ENCODE results near the gene INF2.
A peak's percentile ranks its signal among the peaks of the same experiment; 100 is the strongest.

GRCh38 chr14:104708606-104709268, 19.3 kb downstream of the INF2 start:
- TF ChIP-seq CTCF (IDR thresholded peaks at IDR 0.05; ENCODE audit: low read length) (peak; percentile 97), EZH2 (IDR thresholded peaks at IDR 0.05; ENCODE audit: borderline replicate concordance, low read length) (no peak)
